ENCODE results near the gene PRPSAP1. TPM values are rescaled to one million over a fixed set of nuclear protein-coding genes. Genes with fewer than 3 reads are reported as not detected.
A peak's percentile ranks its signal among the peaks of the same experiment; 100 is the strongest.

The PRPSAP1 gene
- total RNA-seq, 1 experiment from 2014 or later, result 38.4 TPM

DNA sequence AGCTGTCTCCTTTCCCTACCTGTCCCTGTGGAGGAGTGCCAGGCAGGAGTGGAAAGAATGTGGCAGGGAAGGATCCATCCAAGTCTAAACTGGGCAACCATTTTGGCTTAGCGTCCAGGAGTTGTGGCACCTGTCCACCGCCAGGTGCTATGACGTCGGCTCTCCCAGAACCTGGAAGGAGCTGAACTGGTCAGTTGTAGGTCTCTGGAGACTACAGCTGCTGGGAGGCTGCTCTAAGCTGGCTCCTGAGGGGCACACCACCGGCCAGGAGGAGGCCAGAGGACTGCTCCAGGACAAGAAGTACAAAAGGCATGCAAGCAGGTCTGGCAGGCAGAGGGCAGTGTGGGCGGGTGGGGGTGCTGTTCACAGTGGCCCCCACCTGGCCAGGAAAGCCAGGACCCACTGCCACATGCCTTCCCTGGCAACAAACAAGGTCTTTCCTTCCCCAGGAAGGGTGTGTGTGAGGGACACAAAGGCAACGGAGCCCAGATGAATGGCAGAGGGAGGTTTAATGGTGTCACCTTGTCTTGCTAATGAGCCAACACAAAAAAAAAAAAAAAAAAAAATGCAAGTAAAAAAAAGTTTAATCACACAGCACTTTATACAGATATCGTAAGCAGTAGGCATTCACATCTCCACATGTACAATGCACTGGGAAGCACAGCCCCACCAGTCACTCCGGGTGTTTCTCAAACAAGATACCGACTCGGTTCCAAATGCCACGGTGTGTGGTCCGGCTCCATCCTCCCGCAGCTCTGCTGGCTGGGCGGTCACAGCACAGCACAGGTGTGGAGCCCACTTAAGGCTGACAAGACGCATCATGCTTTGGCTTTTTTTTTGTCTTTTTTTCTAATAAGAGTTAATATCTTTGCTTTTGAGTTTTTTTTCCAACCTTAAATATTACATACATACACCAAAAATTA, 35.5 kb upstream of the PRPSAP1 start:
- WGBS (ENCODE audit: extremely low coverage, insufficient read length, low lambda C conversion rate), result no CpG with 5 or more reads among the region's 16 CpGs
- no peaks in the 10 kb centered on the region for H3K79me2 ChIP-seq (ENCODE audit: insufficient read depth, low read length)

More for the DNA sequence above, 35.5 kb upstream of the PRPSAP1 start:
- Mint-ChIP-seq H3K27ac (peak overlapping the region; percentile 70 to 85 (median 85); a peak in 6 of 7 replicates), H3K9me3 (no peaks in the 10 kb centered on the region), H3K4me3 (peak overlapping the region in 1 of 2 experiments; percentile 35; a peak in 4 of 5 replicates), H3K36me3 (ENCODE audit: insufficient read depth in 1 of 3, low read depth in 3 of 3) (peaks cover 12 to 38% (median 28%) of the 10 kb centered on the region in 3 experiments), H3K27me3 (ENCODE audit: low read depth) (peaks cover 24% of the 10 kb centered on the region), H3K4me1 (peaks cover 20 to 26% of the 10 kb centered on the region in 2 experiments)
- H3K79me1 ChIP-seq (ENCODE audit: insufficient read depth, low read depth, low read length, poor library complexity, severe bottlenecking), result no peaks in the 10 kb centered on the region
- no peak overlapping the region for H4K91ac ChIP-seq (ENCODE audit: insufficient read length, low read depth, low read length)
- no peak overlapping the region for H3K18ac ChIP-seq (ENCODE audit: insufficient read length, low read depth, low read length)
- H3K27ac ChIP-seq (ENCODE audit: insufficient read length, low read depth, low read length), result no peak overlapping the region
- H2BK12ac ChIP-seq (ENCODE audit: insufficient read length, low read depth, low read length), result no peak overlapping the region
- no peak overlapping the region for H3K56ac ChIP-seq (ENCODE audit: insufficient read length, low read depth, low read length)
- no peaks in the 10 kb centered on the region for H4K20me1 ChIP-seq (ENCODE audit: control insufficient read depth, insufficient read depth, insufficient read length)
- peaks cover 10% of the 10 kb centered on the region; the same call in 1 of the 2 replicates for H3K27me3 ChIP-seq (ENCODE audit: insufficient read depth, low read length)
- H2BK5ac ChIP-seq (ENCODE audit: insufficient read length, low read length), result no peak overlapping the region
- no peaks in the 10 kb centered on the region for H3K9me3 ChIP-seq (ENCODE audit: control insufficient read depth, low read depth, low read length)
- no peak overlapping the region for H2BK15ac ChIP-seq (ENCODE audit: low read depth, low read length)
- peaks cover 4% of the 10 kb centered on the region for H3K23me2 ChIP-seq (ENCODE audit: insufficient read length, low read depth, low read length, poor library complexity, severe bottlenecking)
- no peak overlapping the region for H3K23ac ChIP-seq (ENCODE audit: insufficient read length, low read depth, low read length)
- H3K14ac ChIP-seq (ENCODE audit: insufficient read depth, low read length), result no peak overlapping the region; the same call in 1 of the 2 replicates
- H2AFZ ChIP-seq (ENCODE audit: low read length), result no peak overlapping the region
- TF ChIP-seq, protein P1, sequence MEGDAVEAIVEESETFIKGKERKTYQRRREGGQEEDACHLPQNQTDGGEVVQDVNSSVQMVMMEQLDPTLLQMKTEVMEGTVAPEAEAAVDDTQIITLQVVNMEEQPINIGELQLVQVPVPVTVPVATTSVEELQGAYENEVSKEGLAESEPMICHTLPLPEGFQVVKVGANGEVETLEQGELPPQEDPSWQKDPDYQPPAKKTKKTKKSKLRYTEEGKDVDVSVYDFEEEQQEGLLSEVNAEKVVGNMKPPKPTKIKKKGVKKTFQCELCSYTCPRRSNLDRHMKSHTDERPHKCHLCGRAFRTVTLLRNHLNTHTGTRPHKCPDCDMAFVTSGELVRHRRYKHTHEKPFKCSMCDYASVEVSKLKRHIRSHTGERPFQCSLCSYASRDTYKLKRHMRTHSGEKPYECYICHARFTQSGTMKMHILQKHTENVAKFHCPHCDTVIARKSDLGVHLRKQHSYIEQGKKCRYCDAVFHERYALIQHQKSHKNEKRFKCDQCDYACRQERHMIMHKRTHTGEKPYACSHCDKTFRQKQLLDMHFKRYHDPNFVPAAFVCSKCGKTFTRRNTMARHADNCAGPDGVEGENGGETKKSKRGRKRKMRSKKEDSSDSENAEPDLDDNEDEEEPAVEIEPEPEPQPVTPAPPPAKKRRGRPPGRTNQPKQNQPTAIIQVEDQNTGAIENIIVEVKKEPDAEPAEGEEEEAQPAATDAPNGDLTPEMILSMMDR (conservative IDR thresholded peaks at IDR 0.05), result peak; percentile 35; the same call in 2 of the 3 replicates
- no peak overlapping the region for H4K8ac ChIP-seq (replicated peaks; ENCODE audit: insufficient read length, low read depth, low read length)
- no peak overlapping the region for H3K9ac ChIP-seq (ENCODE audit: extremely low read depth, insufficient read length, low read length)
- H2AK5ac ChIP-seq (ENCODE audit: insufficient read length, low read length), result no peak overlapping the region
- no peak overlapping the region for H4K5ac ChIP-seq (ENCODE audit: insufficient read length, low read depth, low read length)
- H3K4me1 ChIP-seq (ENCODE audit: insufficient read depth, low read length), result peaks cover 6% of the 10 kb centered on the region; the same call in 1 of the 2 replicates
- no peak overlapping the region for H3K4ac ChIP-seq (ENCODE audit: low read depth, low read length)
- H2BK20ac ChIP-seq (ENCODE audit: low read depth, low read length, poor library complexity, severe bottlenecking), result no peak overlapping the region
- peak; percentile 78 for DNase-seq
- H3T11ph ChIP-seq (ENCODE audit: low read length), result no peak overlapping the region
- no peak overlapping the region for H3K4me2 ChIP-seq (ENCODE audit: insufficient read depth, insufficient read length, low read length)
- H2BK120ac ChIP-seq (ENCODE audit: low read depth, low read length, poor library complexity, severe bottlenecking), result no peak overlapping the region

Measured in H9 (cell line).